Tibial artery (tissue), 4 donors: Measurements from ENCODE around the gene STK17B.

Experiments
- DNase-seq, 2 donors: peaks; one replicate each; pipeline ENCODE4 v3.0.0-alpha.2; 2019
- H3K27ac ChIP-seq, 2 donors: fragments of 200-600 bp; sonication (generic) in 1 of 2; 1 replicate in 1 of 2; 2 replicates in 1 of 2; pipeline ENCODE4 v1.5.1; 2018 to 2019; ENCODE audit warnings: mild to moderate bottlenecking in 1 of 2
- H3K27me3 ChIP-seq, 2 donors: fragments of 200-600 bp; sonication (generic) in 1 of 2; one replicate each; pipeline versions ENCODE4 v1.5.1 to v1.6.0; 2016 to 2019
- H3K36me3 ChIP-seq, 3 donors: fragments of 200-600 bp; sonication (generic) in 2 of 3; one replicate each; pipeline ENCODE4 v1.5.1; 2016 to 2019; ENCODE audit warnings: mild to moderate bottlenecking in 2 of 3
- H3K4me1 ChIP-seq, 4 donors: fragments of 200-600 bp; sonication (generic) in 2 of 4; 1 replicate in 3 of 4; 2 replicates in 1 of 4; pipeline ENCODE4 v1.5.1; 2016 to 2019
- H3K4me3 ChIP-seq, 2 donors: fragments of 200-600 bp; sonication (generic) in 1 of 2; 1 replicate in 1 of 2; 2 replicates in 1 of 2; pipeline ENCODE4 v1.5.1; 2018 to 2019; ENCODE audit warnings: mild to moderate bottlenecking in 2 of 2
- H3K9me3 ChIP-seq, 3 donors: fragments of 200-600 bp; sonication (generic) in 1 of 3; one replicate each; pipeline ENCODE4 v1.5.1; 2016 to 2019
- intact Hi-C: fragments of 100-400 bp; cut with DNase I; formaldehyde crosslinking; loops from one replicate; pipeline ENCODE4 v1.15.0; 2023; ENCODE audit warnings: low total_unique reads
- TF ChIP-seq, protein P1 (sequence below), 2 experiments: fragments of 200-600 bp in 1 of 2; fragments of 450-650 bp in 1 of 2; IDR thresholded peaks; one replicate each; pipeline ENCODE4 v1.5.1; 2017 to 2019; ENCODE audit warnings: antibody characterized with exemption in 2 of 2, mild to moderate bottlenecking in 1 of 2, moderate library complexity in 1 of 2

Gene STK17B

GRCh38 chr2:196174404-196174803 lies 3.0 kb upstream of the STK17B start:
- TF ChIP-seq, protein P1, sequence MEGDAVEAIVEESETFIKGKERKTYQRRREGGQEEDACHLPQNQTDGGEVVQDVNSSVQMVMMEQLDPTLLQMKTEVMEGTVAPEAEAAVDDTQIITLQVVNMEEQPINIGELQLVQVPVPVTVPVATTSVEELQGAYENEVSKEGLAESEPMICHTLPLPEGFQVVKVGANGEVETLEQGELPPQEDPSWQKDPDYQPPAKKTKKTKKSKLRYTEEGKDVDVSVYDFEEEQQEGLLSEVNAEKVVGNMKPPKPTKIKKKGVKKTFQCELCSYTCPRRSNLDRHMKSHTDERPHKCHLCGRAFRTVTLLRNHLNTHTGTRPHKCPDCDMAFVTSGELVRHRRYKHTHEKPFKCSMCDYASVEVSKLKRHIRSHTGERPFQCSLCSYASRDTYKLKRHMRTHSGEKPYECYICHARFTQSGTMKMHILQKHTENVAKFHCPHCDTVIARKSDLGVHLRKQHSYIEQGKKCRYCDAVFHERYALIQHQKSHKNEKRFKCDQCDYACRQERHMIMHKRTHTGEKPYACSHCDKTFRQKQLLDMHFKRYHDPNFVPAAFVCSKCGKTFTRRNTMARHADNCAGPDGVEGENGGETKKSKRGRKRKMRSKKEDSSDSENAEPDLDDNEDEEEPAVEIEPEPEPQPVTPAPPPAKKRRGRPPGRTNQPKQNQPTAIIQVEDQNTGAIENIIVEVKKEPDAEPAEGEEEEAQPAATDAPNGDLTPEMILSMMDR (IDR thresholded peaks at IDR 0.05), result no peak
- intact Hi-C loops, result no loop called here
- Histone ChIP-seq H3K27ac (no peak overlapping the region), H3K36me3 (no peaks in the 10 kb centered on the region), H3K4me1 (peaks cover 0 to 8% (median 4%) of the 10 kb centered on the region in 4 donors), H3K4me3 (no peak overlapping the region), H3K9me3 (no peaks in the 10 kb centered on the region), H3K27me3 (no peaks in the 10 kb centered on the region)
- no peak for DNase-seq

DNA sequence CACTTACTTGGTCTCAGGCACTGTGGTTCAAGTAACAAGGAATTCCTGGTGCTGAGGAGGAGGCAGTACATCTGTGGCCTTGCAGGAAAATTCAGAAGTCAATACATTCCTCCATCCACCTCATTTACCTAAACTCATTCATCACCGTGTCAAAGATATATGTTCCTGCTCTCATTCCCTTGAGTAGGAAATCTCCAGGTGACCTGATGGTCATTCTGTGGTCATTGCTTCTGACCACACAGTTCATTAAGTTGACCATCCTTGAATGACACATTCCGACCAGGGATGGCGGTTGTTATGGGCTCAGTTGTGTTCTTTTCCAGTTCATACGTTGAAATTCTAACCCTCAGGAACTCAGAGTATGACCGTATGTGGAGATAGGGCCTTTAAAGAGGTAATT lies 2.1 kb upstream of the STK17B start:
- H3K36me3 ChIP-seq, result no peaks in the 10 kb centered on the region
- no peak overlapping the region for H3K4me3 ChIP-seq
- no peaks in the 10 kb centered on the region for H3K27me3 ChIP-seq
- H3K4me1 ChIP-seq, result peaks cover 0 to 12% (median 4%) of the 10 kb centered on the region in 4 donors
- intact Hi-C loops, result no loop called here
- no peak for DNase-seq
- no peaks in the 10 kb centered on the region for H3K9me3 ChIP-seq
- no peak overlapping the region for H3K27ac ChIP-seq
- TF ChIP-seq, protein P1 (IDR thresholded peaks at IDR 0.05), result no peak

- Histone ChIP-seq H3K27me3 (no peaks in the 10 kb centered on the region), H3K4me3 (no peak overlapping the region), H3K27ac (no peak overlapping the region), H3K4me1 (peaks cover 0 to 12% (median 4%) of the 10 kb centered on the region in 4 donors), H3K9me3 (no peaks in the 10 kb centered on the region), H3K36me3 (no peaks in the 10 kb centered on the region)
- TF ChIP-seq, protein P1 (IDR thresholded peaks at IDR 0.05), result no peak
- intact Hi-C loops, result no loop called here
- DNase-seq, result no peak
These were observed 1.6 kb upstream of the STK17B start for GRCh38 chr2:196172951-196173350.

DNA sequence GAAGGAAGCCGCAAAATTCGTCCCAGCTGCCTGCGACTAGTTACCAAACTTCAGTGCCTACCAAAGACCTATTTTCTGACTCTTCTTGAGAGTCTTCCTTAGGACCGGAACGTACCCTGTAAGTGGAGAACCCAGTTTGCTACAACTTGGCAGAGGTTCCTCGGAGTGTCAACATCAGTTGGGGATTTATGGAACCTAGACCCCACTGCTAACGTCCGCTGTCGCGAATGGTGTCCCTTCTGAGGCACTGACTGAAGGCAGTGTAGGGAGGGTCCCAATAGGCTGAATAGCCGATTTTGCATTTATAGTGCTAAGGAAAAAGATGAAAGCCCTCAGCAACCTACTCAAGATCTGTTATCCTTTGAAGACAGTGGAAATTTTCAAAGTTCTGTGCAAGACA lies 568 bp upstream of the STK17B start:
- Histone ChIP-seq H3K36me3 (no peaks in the 10 kb centered on the region), H3K4me1 (peaks cover 0 to 12% (median 4%) of the 10 kb centered on the region in 4 donors), H3K9me3 (no peaks in the 10 kb centered on the region), H3K27ac (peak overlapping the region; percentile 63 to 69), H3K4me3 (peak overlapping the region; percentile 81 to 98), H3K27me3 (no peaks in the 10 kb centered on the region)
- TF ChIP-seq, protein P1 (IDR thresholded peaks at IDR 0.05), result no peak
- intact Hi-C loops, result no loop called here
- no peak for DNase-seq

DNA sequence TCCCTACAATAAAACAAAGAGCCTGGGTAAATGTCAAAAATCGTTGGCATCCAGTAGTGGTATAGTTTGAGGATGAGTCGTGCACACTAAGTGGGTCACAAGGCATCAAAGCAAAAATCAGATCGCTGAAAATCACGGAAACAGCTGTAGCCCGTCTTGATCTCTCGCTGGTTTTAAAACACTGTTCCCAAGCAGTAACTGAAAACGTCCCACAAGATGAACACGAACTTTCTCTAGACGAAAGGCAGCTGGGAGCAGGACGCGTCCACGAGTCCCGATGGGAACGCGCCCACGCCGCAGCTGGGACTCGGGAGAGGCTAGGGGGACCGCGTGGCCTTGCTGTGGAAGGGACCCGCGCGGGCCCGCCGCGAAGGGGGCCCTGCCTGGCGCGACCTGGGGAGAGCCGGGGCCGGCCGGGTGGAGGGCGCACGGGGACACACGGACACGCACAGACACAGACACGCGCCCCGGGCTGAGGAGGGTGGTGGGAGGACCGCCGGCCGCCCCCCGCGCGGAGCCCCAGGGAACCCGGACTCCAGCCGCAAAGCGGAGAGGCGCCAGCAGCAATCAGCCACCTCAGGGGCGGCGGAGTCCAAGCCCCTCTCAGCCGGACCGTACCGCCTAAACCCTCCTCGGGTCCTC lies 651 bp downstream of the STK17B start:
- peaks cover 0 to 20% (median 4%) of the 10 kb centered on the region in 4 donors for H3K4me1 ChIP-seq
- DNase-seq, result peak; percentile 25 to 69
- intact Hi-C loops, result no loop called here
- H3K27ac ChIP-seq, result peak overlapping the region; percentile 79 to 89
- TF ChIP-seq, protein P1 (IDR thresholded peaks at IDR 0.05), result no peak
- no peaks in the 10 kb centered on the region for H3K9me3 ChIP-seq
- H3K27me3 ChIP-seq, result no peaks in the 10 kb centered on the region
- peak overlapping the region; percentile 81 to 98 for H3K4me3 ChIP-seq
- H3K36me3 ChIP-seq, result no peaks in the 10 kb centered on the region
